ENCODE results near the gene TRAPPC5.

TRAPPC5 gene

DNA sequence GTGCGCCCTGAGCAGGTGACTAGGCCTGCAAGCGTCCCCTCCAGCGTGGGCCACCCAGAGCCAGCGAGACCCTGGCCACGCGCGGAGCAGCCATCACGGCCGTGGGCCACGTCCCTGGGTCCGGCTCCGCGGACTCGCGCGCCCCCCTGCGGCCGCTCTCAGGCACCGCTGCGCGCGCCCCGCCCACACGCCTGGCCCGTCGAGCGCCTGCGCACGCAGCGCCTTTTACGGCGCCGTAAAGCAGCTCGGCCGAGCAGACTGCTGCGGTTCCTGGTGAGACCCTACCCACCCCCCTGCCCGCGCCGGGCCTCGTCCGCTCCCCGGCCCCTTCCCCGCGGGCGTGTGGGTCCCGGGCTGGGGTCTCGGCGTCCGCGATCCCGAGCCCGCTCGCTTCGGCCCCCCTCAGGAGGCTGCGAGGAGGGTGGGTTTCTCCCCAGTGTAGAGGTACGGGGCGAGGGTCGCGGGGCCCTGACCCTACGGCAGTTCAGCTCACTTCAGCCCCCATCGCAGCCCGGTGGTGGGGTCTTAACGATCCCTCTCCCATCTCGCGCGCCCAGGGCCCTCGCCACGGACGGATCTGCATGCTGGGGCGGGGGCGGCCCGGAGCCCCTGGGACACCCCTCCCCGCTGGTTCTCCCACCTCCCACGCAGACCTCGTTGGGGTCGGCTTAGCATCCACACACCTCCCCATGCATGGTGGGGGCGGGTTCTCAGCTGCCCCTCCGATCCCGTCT lies at the start of gene TRAPPC5:
Gene TRAPPC5 (plus strand): TSS at position 228 of the 734 bp plus-strand sequence. CDS start 1,421 bp downstream, outside the sequence.
- peak within 1 kb of the TSS; percentile 79 to 94 for H3K4me3 ChIP-seq (ENCODE audit: low read length in 2 of 2)

DNA sequence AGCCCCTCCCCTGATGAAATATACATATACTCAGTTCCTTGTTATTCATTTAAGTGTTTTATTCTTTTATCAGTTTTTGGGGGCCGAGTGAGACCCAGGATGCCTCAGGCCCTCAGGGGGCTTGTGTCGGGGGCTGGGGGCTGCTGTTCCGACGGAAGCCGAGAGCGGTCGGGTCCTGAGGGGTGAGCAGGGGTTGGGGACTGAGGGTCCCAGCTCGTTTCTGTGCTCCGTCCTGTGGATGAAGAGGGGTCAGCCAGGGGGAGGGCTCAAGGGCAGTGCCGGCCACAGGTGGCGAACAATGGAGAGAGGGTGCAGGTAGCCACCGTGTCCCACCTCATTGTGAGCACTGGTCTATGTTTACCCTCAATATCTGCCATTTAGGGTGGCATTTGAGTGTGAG lies 49.1 kb upstream of the TRAPPC5 start:
- Histone ChIP-seq H3K27me3 (ENCODE audit: control insufficient read depth in 2 of 2, insufficient read depth in 2 of 2, low read length in 2 of 2) (no peaks in the 10 kb centered on the region), H3K9me3 (ENCODE audit: control insufficient read depth in 2 of 2, low read length in 2 of 2) (no peaks in the 10 kb centered on the region), H3K27ac (ENCODE audit: low read depth in 2 of 2, low read length in 2 of 2) (no peak overlapping the region), H3K4me1 (ENCODE audit: control insufficient read depth in 2 of 2, insufficient read depth in 2 of 2, low read length in 2 of 2) (peaks cover 19 to 24% of the 10 kb centered on the region in 2 donors), H3K9ac (ENCODE audit: low read depth in 1 of 2, low read length in 2 of 2) (no peak overlapping the region), H3K4me3 (ENCODE audit: low read length in 2 of 2) (no peak overlapping the region), H3K36me3 (ENCODE audit: control insufficient read depth in 2 of 2, insufficient read depth in 2 of 2, low read length in 2 of 2) (peaks cover 0 to 13% of the 10 kb centered on the region in 2 donors)

More for the DNA sequence above, at the start of gene TRAPPC5:
- H3K27ac ChIP-seq (ENCODE audit: low read depth in 2 of 2, low read length in 2 of 2) = peak within 1 kb of the TSS; percentile 70 to 80
- peaks cover 12 to 14% of the 10 kb centered on the region in 2 donors for H3K4me1 ChIP-seq (ENCODE audit: control insufficient read depth in 2 of 2, insufficient read depth in 2 of 2, low read length in 2 of 2)
- H3K36me3 ChIP-seq (ENCODE audit: control insufficient read depth in 2 of 2, insufficient read depth in 2 of 2, low read length in 2 of 2) = peaks cover 3 to 12% of the 10 kb centered on the region in 2 donors
- peaks cover 4 to 13% of the 10 kb centered on the region in 2 donors for H3K27me3 ChIP-seq (ENCODE audit: control insufficient read depth in 2 of 2, insufficient read depth in 2 of 2, low read length in 2 of 2)
- peak within 1 kb of the TSS; percentile 84 to 96 for H3K9ac ChIP-seq (ENCODE audit: low read depth in 1 of 2, low read length in 2 of 2)
- no peaks in the 10 kb centered on the region for H3K9me3 ChIP-seq (ENCODE audit: control insufficient read depth in 2 of 2, low read length in 2 of 2)

- Histone ChIP-seq H3K27ac (ENCODE audit: low read depth in 2 of 2, low read length in 2 of 2) (no peak overlapping the region), H3K9me3 (ENCODE audit: control insufficient read depth in 2 of 2, low read length in 2 of 2) (no peaks in the 10 kb centered on the region), H3K4me1 (ENCODE audit: control insufficient read depth in 2 of 2, insufficient read depth in 2 of 2, low read length in 2 of 2) (peaks cover 22 to 24% of the 10 kb centered on the region in 2 donors), H3K4me3 (ENCODE audit: low read length in 2 of 2) (no peak overlapping the region), H3K9ac (ENCODE audit: low read depth in 1 of 2, low read length in 2 of 2) (no peak overlapping the region), H3K36me3 (ENCODE audit: control insufficient read depth in 2 of 2, insufficient read depth in 2 of 2, low read length in 2 of 2) (peaks cover 0 to 10% of the 10 kb centered on the region in 2 donors), H3K27me3 (ENCODE audit: control insufficient read depth in 2 of 2, insufficient read depth in 2 of 2, low read length in 2 of 2) (no peaks in the 10 kb centered on the region)
These were observed 48.1 kb upstream of the TRAPPC5 start for GRCh38 chr19:7632340-7633203.

- H3K36me3 ChIP-seq (ENCODE audit: control insufficient read depth in 2 of 2, insufficient read depth in 2 of 2, low read length in 2 of 2) = peaks cover 0 to 7% of the 10 kb centered on the region in 2 donors
- no peaks in the 10 kb centered on the region for H3K9me3 ChIP-seq (ENCODE audit: control insufficient read depth in 2 of 2, low read length in 2 of 2)
- H3K27me3 ChIP-seq (ENCODE audit: control insufficient read depth in 2 of 2, insufficient read depth in 2 of 2, low read length in 2 of 2) = no peaks in the 10 kb centered on the region
- H3K27ac ChIP-seq (ENCODE audit: low read depth in 2 of 2, low read length in 2 of 2) = no peak within 1 kb of the TSS
- no peak within 1 kb of the TSS for H3K9ac ChIP-seq (ENCODE audit: low read depth in 1 of 2, low read length in 2 of 2)
- no peak within 1 kb of the TSS for H3K4me3 ChIP-seq (ENCODE audit: low read length in 2 of 2)
- H3K4me1 ChIP-seq (ENCODE audit: control insufficient read depth in 2 of 2, insufficient read depth in 2 of 2, low read length in 2 of 2) = peaks cover 14 to 20% of the 10 kb centered on the region in 2 donors
These were observed 46.9 kb upstream of the TRAPPC5 start, which contains the start of gene PCP2 for GRCh38 chr19:7633698-7634097. Gene PCP2 (minus strand): TSS chr19:7633719. CDS start chr19:7633457, 262 bp downstream.

- Histone ChIP-seq H3K27me3 (ENCODE audit: control insufficient read depth in 2 of 2, insufficient read depth in 2 of 2, low read length in 2 of 2) (no peaks in the 10 kb centered on the region), H3K9ac (ENCODE audit: low read depth in 1 of 2, low read length in 2 of 2) (no peak overlapping the region), H3K4me3 (ENCODE audit: low read length in 2 of 2) (no peak overlapping the region), H3K4me1 (ENCODE audit: control insufficient read depth in 2 of 2, insufficient read depth in 2 of 2, low read length in 2 of 2) (peaks cover 4 to 11% of the 10 kb centered on the region in 2 donors), H3K27ac (ENCODE audit: low read depth in 2 of 2, low read length in 2 of 2) (no peak overlapping the region), H3K9me3 (ENCODE audit: control insufficient read depth in 2 of 2, low read length in 2 of 2) (no peaks in the 10 kb centered on the region), H3K36me3 (ENCODE audit: control insufficient read depth in 2 of 2, insufficient read depth in 2 of 2, low read length in 2 of 2) (peaks cover 0 to 18% of the 10 kb centered on the region in 2 donors)
These were observed 45.0 kb upstream of the TRAPPC5 start for GRCh38 chr19:7635670-7636069.

DNA sequence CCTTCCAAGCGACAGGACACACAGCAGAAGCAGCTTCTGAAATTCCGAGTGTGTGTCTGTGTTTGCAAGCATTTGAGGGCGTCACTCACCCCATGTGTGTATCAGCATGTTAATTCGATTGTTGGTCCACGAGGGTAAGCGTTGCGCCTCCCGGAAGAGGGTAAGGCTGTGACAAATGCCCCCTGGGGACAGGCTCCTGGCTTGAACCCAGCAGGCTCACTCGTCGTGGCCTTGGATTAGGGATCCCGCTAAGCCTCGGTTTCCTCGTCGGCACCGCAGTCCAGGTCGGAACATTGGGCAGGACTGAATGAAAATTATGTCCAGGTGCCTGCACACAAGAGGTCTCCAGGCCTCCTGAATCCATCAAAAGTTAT lies 44.3 kb upstream of the TRAPPC5 start:
- Histone ChIP-seq H3K4me1 (ENCODE audit: control insufficient read depth in 2 of 2, insufficient read depth in 2 of 2, low read length in 2 of 2) (peaks cover 2 to 9% of the 10 kb centered on the region in 2 donors), H3K9ac (ENCODE audit: low read depth in 1 of 2, low read length in 2 of 2) (peak overlapping the region in 1 of 2 donors; percentile 52), H3K27ac (ENCODE audit: low read depth in 2 of 2, low read length in 2 of 2) (peak overlapping the region; percentile 79 to 82), H3K9me3 (ENCODE audit: control insufficient read depth in 2 of 2, low read length in 2 of 2) (no peaks in the 10 kb centered on the region), H3K36me3 (ENCODE audit: control insufficient read depth in 2 of 2, insufficient read depth in 2 of 2, low read length in 2 of 2) (peaks cover 0 to 18% of the 10 kb centered on the region in 2 donors), H3K4me3 (ENCODE audit: low read length in 2 of 2) (peak overlapping the region in 1 of 2 donors; percentile 70), H3K27me3 (ENCODE audit: control insufficient read depth in 2 of 2, insufficient read depth in 2 of 2, low read length in 2 of 2) (no peaks in the 10 kb centered on the region)

DNA sequence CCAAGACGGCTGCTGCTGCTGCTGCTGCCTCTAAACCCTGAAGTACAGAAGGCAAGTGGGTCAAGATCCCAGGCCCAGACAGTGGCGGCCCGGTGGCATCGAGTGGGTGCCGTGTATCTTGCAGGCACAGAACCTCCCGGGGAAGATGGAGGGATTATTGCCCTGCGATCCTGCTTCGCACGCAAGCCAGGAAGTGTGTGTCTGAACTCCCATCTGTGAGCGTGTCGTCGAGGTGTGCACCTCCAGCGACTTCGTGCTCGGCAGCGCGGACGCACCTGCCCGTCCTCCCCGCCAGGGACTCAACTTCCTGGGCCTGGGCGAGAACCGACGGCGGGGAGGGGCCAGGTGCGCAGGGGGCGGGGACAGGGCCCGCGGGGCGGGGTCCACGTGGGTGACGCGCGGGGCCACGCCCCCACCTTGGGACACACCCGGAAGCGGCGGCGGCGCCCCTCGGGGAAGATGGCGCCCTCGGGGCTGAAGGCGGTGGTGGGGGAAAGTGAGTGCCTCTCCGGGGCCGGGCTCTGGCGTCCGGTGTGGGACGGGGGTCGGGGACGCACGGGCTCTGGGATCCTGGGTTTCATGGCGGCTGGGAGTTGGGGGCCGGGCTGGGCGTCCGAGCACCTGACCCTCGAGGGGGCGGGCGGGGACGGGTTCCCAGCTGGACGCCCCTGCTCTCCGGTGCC lies 43.8 kb upstream of the TRAPPC5 start, which contains the start of gene STXBP2:
Gene STXBP2 (plus strand): TSS at position 420 of the 683 bp plus-strand sequence. CDS start 40 bp downstream, at position 460.
- H3K9me3 ChIP-seq (ENCODE audit: control insufficient read depth in 2 of 2, low read length in 2 of 2) = no peaks in the 10 kb centered on the region
- peaks cover 0 to 16% of the 10 kb centered on the region in 2 donors for H3K36me3 ChIP-seq (ENCODE audit: control insufficient read depth in 2 of 2, insufficient read depth in 2 of 2, low read length in 2 of 2)
- peak within 1 kb of the TSS; percentile 79 to 90 for H3K9ac ChIP-seq (ENCODE audit: low read depth in 1 of 2, low read length in 2 of 2)
- H3K27ac ChIP-seq (ENCODE audit: low read depth in 2 of 2, low read length in 2 of 2) = peak within 1 kb of the TSS; percentile 79 to 82
- peaks cover 2 to 9% of the 10 kb centered on the region in 2 donors for H3K4me1 ChIP-seq (ENCODE audit: control insufficient read depth in 2 of 2, insufficient read depth in 2 of 2, low read length in 2 of 2)
- H3K27me3 ChIP-seq (ENCODE audit: control insufficient read depth in 2 of 2, insufficient read depth in 2 of 2, low read length in 2 of 2) = no peaks in the 10 kb centered on the region
- peak within 1 kb of the TSS; percentile 84 to 87 for H3K4me3 ChIP-seq (ENCODE audit: low read length in 2 of 2)

DNA sequence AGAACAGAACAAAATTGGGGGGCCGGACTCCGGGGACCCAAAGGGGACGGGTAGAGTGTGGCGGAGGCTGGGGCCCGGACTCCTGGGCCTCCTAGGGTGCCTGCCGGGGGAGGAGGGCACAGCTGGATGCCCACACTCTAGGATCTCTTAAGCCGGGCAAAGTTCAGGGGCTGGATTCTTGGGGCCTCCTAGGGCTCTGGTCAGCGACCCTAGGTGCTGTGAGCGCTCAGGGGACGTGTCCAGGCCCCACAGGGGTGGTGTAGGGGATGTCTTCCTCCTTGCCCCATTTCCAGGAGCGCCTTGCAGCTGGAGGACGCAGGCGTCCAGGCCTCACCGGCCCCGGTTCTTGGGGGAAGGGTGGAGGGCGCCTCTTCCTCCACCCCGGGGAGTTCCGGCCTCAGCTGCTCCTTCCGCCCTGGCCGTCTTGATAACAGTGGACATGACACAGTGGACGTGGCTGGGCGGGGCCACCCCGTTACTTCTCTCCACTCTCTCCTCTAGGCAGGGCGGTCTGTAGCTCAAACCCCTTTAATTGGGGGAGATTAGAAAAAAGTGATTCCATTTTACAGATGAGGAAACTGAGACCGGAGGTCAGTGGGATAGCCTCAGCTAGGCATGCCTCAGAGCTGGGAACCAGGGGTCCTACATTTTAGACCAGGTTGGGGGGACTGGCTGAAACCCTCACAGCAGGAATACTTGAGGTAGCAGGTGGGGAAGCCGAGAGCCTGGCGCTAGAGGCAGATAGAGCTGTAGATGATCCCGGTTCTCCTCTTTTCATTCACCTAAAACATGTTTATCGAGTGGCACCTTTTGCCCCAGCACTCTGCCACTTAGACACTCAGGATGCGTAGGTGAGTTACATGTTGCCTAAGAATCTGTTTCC lies 43.0 kb upstream of the TRAPPC5 start:
- peaks cover 2 to 9% of the 10 kb centered on the region in 2 donors for H3K4me1 ChIP-seq (ENCODE audit: control insufficient read depth in 2 of 2, insufficient read depth in 2 of 2, low read length in 2 of 2)
- no peaks in the 10 kb centered on the region for H3K9me3 ChIP-seq (ENCODE audit: control insufficient read depth in 2 of 2, low read length in 2 of 2)
- no peaks in the 10 kb centered on the region for H3K27me3 ChIP-seq (ENCODE audit: control insufficient read depth in 2 of 2, insufficient read depth in 2 of 2, low read length in 2 of 2)
- H3K36me3 ChIP-seq (ENCODE audit: control insufficient read depth in 2 of 2, insufficient read depth in 2 of 2, low read length in 2 of 2) = peaks cover 0 to 16% of the 10 kb centered on the region in 2 donors
- H3K4me3 ChIP-seq (ENCODE audit: low read length in 2 of 2) = peak overlapping the region; percentile 84 to 87
- peak overlapping the region; percentile 79 to 82 for H3K27ac ChIP-seq (ENCODE audit: low read depth in 2 of 2, low read length in 2 of 2)
- H3K9ac ChIP-seq (ENCODE audit: low read depth in 1 of 2, low read length in 2 of 2) = peak overlapping the region; percentile 79 to 90
